Cardiac fibroblast (primary cell): Measurements from ENCODE around the gene ARHGEF1.

Source experiments
- DNase-seq, 2 donors: peaks; one replicate each; pipeline versions ENCODE4 v3.0.0 to v3.0.0-alpha.2; 2010; ENCODE audit warnings: low read depth in 2 of 2
- H3K4me3 ChIP-seq, 2 donors: replicated peaks in 1 of 2; 1 replicate in 1 of 2; 2 replicates in 1 of 2; pipeline ENCODE4 v1.5.1; 2011; ENCODE audit warnings: low read depth in 2 of 2, low read length in 2 of 2, mild to moderate bottlenecking in 2 of 2, moderate library complexity in 1 of 2
- CTCF ChIP-seq: IDR thresholded peaks from one replicate; pipeline ENCODE4 v1.5.1; 2011; ENCODE audit warnings: low read depth, mild to moderate bottlenecking, low read length, inconsistent platforms

The ARHGEF1 gene

GRCh38 chr19:41939861-41940730 is 57.1 kb downstream of the ARHGEF1 start:
- no peak for DNase-seq
- TF ChIP-seq CTCF = no peak
- peak overlapping the region; percentile 49 to 50 for H3K4me3 ChIP-seq

GRCh38 chr19:41940731-41941409 is 57.9 kb downstream of the ARHGEF1 start:
- peak overlapping the region; percentile 49 to 50 for H3K4me3 ChIP-seq
- TF ChIP-seq CTCF = no peak
- DNase-seq = no peak

GRCh38 chr19:41941410-41942202 is 58.6 kb downstream of the ARHGEF1 start:
- no peak for TF ChIP-seq CTCF
- DNase-seq = no peak
- H3K4me3 ChIP-seq = no peak overlapping the region

- no peak for DNase-seq
- TF ChIP-seq CTCF = no peak
- no peak overlapping the region for H3K4me3 ChIP-seq
Measured at GRCh38 chr19:41944336-41944735, 61.4 kb downstream of the ARHGEF1 start.

- H3K4me3 ChIP-seq = no peak overlapping the region
- no peak for TF ChIP-seq CTCF
- DNase-seq = no peak
Measured at GRCh38 chr19:41945135-41945766, 62.3 kb downstream of the ARHGEF1 start.

- DNase-seq = no peak
- no peak overlapping the region for H3K4me3 ChIP-seq
- no peak for TF ChIP-seq CTCF
Measured at GRCh38 chr19:41947091-41947490, 64.1 kb downstream of the ARHGEF1 start.
